ENCODE data around the gene ATP9B.

ATP9B gene

DNA sequence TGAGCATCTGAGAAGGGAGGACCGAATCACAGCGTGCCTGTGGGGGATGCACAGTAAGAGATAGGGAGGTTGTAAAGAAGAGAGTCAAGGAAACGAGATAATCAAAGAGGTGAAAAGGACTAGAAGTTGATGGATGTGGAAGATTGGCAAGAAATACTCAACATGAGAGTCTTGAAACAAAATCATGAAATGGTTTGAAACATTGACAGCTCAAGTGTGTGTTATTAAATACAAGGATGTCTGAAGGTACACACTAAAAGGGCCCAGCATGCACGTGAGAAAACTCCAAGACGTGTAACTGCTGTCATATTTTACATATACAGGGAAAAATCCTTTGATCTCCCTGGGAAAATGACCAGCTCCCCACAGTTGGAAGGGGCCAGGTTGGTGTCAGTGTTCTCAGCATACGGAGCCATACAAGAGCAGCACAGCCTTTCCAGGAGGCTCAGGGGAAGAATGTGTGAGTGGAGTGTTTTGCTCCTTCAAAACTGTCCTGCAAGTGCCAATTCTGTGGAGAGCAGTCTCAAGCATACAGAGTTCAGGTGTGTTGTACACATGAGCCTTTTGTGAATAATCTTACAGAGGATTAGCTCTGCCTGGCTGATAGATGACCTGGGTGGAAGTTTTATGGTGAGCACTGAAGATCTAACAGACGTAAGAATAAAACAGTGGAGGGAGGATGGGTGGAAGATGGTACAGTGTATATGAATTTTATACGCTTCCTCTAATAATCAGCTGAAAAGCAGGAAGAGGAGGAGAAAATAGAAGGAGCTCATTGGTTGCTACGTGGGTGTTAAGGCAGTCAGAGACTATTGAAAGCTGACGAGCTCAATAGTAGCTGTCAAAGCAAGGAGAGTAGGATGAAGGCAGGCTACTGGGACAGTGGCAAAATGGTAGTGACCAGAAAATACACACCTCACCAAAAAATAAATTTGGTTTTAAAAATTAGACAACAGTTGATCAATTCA, 126.8 kb downstream of the ATP9B start:
- DNase-seq (ENCODE audit: low read depth in 2 of 2): no peak

DNA sequence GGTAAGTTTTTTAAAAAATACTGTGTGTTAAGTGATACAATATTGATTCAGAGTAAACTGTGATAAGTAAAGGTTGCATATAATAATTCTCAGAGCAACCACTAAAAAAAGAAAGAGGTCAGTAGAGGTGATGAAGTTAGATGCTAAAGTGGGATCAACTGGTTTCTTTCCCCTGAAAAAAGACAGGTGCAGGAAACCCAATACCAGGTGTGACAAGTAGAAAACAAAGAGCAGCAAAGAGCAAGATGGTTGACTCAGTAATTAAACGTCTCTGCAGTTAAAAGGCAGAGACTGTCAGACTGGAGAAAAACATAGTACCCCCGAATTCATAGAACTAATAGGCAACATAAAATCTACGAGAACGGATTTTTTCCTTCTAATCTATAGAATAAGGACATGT, 128.3 kb downstream of the ATP9B start:
- DNase-seq (ENCODE audit: low read depth in 2 of 2): no peak

DNA sequence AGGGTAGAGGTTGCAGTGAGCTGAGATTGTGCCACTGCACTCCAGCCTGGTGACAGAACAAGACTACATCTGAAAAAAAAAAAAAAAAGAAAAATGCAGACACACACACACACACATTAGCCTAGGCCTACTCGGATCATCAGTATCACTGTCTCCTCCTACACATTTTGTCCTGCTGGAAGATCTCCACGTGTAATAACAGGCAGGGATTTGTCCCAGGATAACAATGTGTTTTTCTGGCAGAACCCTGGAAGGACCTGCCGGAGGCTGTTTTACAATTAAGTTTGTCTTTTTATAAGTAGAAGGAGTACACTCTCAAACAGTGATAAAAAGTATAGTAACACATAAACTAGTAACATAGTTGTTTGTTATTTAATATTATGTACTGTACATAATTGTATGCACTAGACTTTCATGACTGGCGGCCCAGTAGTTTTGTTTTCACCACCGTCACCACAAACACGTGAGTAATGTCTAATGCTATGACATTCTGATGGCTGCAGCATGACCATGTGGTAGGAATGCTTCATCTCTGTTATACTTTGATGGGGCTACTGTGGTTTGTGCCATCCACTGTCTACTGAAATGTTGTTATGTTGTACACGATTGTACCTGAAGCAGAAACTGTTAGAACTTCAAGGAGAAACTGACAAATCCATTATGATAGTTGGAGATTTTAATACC, 130.6 kb downstream of the ATP9B start:
- DNase-seq (ENCODE audit: low read depth in 2 of 2): no peak

DNA sequence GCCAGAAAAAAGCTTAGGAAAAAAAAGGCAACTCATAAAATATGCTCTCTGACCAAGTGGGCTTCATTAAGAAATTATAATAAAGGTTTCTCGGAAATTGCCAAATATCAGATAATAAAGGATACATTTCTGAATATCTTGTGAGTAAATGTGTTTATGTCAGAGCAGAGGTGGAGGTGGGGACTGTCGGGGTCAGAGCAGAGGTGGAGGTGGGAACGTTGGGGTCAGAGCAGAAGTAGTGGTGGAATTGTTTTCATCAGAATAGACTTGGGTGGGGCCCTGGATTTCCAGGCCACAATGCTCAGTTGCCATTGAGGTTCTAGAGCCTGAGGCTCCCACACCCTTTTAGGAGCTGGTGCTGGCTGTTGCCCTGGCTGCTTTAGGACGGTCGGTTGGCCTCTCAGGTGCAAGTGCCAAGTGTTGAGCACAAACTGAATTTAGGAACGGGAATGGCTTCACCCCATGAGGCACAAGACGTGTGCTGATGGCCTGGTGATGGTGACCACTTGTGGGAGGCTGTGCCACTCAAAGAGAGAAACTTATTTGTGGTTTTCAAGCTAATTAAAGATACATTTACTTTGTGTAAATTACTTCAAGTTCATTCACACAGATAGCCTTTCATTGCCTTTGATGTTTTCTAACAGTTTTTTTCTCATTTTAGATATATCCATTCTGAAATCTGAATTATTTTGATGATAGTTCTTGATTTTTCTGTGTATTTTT, 131.5 kb downstream of the ATP9B start:
- DNase-seq (ENCODE audit: low read depth in 2 of 2): peak in 1 of 2 donors; percentile 14

DNA sequence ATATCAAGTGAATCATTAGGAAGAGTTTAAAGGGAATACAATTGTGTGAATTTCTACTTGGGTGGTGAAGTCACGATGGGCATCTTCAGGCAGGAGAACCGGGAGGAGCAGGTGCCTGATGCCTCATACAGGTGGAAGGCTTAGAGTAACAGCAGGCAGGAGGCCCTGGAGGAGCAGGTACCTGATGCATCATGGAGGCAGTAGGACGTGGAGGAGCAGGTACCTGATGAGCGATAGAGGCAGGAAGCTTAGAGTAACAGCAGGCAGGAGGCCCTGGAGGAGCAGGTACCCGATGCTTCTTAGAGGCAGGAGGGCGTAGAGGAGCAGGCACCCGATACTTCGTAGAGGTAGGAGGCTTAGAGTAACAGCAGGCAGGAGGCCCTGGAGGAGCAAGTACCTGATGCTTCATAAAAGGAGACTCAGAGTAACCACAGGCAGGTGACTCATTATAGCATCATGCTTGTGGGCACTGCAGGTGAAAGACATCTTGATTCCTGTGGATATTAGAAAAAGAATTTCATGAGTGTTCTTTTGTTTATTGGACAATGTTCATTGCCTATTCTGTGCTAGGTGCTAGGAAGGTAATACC, 133.9 kb downstream of the ATP9B start:
- DNase-seq (ENCODE audit: low read depth in 2 of 2): peak; percentile 30 to 43

DNA sequence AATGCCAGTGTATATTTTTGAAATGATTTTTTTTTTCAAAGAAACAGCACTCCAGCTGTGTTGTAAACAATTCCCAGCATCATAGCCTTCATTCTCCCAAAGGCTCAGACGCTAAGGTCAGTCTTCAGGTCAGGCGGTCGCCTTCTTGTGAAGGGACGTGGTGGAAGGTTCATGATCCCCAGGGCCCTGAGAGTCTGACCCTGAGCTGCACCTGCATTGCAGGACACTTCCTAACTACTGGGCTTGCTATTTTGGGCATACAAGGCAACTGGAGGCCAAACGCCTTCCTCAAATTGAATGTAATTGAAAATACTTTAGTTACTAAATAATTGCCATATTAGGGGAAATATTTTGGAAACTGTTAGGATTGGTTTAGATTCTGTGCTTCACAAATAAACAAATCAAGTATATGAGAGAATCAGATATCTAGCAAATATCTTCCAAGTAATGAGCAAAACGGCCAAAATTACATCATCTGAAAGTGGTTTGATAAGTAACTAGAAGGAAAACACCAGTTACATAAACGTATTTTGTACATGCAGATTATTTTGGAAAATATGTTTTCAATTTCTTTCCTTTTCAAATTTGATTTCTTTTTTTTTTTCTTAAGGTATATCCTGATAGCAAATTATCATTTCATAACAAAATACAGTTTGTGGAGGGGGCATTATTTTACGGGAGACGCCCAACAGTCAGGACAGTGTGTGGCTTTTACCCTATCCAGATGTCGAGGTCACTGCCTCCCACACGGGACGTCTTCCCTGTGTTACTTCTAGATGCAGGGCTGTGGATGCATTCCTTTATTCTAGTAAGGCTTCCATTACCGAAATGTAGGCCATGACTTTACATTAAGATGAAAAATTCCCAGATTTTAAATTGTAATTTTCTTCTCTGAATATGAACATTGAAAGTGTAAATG, 136.0 kb downstream of the ATP9B start:
- DNase-seq (ENCODE audit: low read depth in 2 of 2): no peak

DNA sequence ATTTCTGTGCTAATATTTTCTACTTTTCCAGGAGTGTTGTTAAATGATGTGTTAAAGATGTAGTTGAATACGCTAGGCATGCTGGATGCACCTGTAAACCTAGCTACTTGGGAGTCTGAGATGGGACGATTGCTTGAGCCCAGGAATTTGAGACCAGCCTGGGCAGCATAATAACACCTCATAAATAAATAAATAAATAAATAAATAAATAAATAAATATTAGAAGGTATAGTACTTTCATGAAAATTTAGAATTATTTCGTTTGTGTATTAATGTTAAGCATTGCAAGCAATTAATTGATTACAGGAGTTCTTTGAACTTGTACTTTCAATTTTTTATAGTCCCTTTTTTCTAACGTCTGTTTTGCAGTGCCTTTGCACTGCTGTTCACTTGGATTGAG, 137.2 kb downstream of the ATP9B start:
- DNase-seq (ENCODE audit: low read depth in 2 of 2): no peak

DNA sequence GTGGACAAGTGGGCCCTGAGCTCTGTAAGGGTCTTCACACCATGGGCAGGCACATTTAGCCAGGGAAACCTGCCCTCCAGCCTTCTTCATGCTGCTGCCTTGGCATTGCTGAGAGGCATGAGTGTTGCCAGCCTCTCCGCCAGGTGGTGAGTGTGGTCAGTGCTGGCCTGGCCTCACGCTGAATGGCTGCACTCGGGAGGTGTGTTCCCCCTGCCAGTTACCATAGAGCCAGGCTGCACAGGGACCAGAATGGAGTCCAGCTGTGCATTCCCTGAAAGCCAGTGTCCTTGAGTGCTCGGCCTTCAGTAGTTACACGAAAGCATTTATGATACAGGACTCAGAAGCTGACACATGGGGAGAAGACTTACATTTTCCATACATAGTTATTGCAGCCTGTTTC, 139.7 kb downstream of the ATP9B start:
- no peak for DNase-seq (ENCODE audit: low read depth in 2 of 2)

DNA sequence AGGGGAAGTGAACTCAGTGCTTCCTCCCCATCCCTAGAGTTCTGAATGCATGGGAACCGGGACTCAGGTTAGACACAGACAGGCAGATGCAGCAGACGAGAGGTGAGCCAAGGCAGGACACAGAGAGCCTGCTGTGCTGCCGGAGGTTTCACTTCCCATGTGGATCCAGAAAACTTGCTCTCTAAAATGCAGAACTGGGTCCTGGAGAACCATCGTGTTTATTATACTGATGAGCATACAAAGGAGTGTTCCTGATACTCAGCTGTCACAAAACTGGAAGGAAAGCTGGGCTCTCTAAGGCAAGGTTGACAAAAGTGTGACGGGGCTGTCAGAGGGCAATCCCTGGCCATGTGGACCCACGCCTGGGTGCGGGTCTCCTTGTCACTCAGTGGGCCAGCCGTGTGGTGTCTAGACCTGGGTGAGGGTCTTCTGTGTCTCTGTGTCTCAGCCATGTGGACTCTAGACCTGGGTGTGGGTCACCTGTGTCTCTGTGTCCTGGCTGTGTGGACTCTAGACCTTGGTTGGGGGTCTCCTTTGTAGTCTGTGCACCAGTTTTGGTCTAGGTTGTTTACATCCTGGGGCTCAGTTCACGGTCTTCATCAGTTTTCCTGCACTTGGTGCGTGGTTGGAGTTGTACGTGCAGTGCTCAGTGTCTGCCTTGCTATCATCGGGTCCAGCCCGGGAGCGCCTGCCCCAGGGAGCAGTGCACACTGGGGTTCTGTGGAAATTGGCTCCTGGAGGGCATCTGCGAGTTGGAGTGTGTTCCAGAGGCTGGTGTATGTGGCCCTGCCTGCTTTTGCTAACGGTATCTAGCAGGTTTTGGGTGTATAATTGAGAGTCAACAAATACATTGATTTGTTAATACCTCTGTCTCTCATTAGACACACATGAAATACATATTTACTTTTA, 141.1 kb downstream of the ATP9B start:
- DNase-seq (ENCODE audit: low read depth in 2 of 2): no peak

DNA sequence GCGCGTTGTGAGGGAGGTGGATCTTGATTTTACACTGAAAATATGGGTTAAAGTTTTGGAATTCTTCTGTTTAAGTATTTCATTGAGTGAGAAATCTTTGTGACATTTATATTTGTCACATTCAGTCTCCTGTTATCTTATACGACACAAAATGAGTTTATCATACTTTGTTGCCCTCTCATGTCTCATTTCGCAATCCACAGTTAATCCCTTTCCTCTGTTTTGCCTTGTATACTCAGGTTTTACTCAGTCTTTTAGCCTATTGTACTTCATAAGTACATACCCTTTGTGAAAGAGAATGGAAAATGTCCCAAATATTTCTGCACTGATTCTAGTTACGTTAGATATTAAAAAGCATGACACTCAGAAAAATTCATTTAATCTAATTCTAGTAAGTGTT, 142.7 kb downstream of the ATP9B start:
- no peak for DNase-seq (ENCODE audit: low read depth in 2 of 2)

DNA sequence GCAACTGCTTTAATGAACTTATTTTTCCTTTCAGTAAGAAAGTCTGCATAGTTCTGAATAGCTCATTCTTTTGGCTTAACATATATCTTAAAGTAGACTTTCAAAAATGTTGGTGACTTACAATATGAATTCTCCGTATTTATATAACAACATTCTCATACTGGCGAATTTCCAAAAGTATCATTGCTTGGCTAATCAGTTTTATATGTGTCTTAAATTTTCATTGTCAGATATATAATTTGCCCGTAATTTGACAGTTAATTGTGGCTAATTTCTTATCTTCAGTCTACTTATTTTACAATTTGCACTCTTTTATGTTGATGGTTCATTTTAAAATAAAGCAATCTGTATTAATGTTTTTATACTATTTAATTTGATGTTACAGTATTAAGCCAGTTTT, 144.9 kb downstream of the ATP9B start:
- DNase-seq (ENCODE audit: low read depth in 2 of 2): no peak

DNA sequence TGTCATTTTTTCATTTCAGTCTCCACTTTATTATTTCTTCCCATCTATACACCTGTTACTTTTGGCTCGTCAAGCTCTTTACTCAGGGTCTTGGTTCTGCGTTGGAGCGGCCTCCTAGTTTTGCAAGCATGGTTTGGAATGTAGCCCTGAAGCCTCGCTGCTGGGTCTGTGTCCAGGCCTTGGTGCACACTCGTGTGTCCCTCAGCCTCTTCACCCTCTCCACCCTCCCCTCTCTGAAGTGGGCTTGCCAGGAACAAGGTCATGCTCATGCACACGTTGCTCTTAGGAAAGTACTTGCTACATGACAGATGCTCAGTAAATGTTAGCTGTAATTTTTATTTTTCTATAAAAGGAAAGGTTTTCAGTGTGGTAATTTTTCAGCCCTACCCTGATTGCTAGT, 147.0 kb downstream of the ATP9B start:
- DNase-seq (ENCODE audit: low read depth in 2 of 2): no peak

DNA sequence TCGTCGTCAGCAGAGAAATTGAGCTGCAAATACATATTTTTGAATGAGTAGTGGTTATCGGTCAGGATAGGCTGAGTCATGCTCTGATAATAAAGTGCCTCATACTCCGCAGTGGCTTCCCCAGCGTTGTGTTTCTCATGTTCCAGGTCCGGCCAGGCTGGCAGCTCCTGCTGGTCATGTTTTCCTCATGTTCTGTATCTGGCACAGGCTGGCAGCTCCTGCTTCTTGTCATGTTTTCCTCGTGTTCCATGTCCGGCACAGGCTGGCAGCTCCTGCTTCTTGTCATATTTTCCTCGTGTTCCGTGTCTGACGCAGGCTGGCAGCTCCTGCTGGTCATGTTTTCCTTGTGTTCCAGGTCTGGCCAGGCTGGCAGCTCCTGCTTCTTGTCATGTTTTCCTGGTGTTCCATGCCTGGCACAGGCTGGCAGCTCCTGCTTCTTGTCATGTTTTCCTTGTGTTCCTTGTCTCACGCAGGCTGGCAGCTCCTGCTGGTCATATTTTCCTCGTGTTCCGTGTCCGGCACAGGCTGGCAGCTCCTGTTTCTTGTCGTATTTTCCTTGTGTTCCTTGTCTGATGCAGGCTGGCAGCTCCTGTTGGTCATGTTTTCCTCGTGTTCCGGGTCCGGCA, 148.9 kb downstream of the ATP9B start:
- DNase-seq (ENCODE audit: low read depth in 2 of 2): no peak

DNA sequence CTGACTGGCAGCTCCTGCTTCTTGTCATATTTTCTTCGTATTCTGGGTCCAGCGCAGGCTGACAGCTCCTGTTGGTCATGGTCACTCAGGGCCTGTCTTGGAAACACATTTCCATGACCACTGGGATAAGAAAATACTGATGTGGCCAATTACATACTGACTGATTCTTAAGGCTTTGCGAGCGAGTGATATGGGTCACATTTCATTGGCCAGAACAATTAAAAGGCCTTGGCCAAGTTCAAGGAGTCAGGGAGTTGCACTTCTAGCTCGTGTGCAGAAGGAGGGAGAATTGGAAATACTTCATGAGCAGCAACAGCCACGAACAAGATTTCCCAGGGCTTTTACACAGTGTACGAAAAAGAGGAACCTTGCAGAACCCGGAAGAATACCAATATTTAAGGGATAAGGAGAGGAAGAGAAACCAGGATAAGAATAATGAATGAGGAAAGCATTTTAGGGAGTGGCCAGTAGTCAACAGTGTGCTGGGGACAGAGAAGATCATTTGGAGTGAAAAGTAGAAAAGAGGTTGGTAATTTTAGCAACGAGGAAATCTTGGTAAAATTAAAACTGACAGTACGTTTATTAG, 149.5 kb downstream of the ATP9B start:
- no peak for DNase-seq (ENCODE audit: low read depth in 2 of 2)

DNA sequence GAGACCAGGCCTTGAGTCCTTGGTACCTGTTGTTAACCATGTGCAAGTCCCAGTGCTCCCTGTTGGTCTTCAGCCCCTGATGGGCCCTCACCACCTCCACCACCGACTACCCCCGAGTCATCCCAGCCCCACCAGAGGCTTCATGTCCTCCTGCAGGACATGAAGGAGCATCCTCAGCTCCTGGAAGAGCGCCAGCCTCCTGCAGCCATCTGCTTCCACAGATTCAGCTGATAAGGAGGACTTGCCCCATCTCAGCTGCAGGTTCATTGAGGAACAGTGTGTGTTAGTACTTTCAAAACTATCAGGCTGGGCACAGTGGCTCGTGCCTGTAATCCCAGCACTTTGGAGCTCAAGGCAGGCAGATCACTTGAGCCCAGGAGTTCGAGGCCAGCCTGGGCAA, 151.9 kb downstream of the ATP9B start:
- DNase-seq (ENCODE audit: low read depth in 2 of 2): no peak

DNA sequence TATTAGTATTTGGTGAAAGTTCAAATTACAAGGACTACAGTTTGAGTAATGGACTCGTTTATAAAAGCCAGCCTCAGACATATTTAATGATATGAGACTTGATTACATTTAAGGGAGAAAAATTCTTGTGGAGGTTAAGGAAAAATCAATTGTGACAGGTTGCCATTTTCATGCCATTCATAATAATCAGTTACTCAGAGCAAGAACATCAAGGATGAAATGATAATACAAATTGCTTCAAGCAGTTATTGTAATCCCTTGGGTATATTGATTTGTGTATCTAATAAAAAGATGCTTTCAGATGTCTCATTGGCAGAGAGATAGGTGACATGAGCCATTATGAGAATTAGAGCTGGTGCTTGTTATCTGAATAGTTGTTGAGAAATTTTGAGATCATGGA, 153.6 kb downstream of the ATP9B start:
- no peak for DNase-seq (ENCODE audit: low read depth in 2 of 2)

DNA sequence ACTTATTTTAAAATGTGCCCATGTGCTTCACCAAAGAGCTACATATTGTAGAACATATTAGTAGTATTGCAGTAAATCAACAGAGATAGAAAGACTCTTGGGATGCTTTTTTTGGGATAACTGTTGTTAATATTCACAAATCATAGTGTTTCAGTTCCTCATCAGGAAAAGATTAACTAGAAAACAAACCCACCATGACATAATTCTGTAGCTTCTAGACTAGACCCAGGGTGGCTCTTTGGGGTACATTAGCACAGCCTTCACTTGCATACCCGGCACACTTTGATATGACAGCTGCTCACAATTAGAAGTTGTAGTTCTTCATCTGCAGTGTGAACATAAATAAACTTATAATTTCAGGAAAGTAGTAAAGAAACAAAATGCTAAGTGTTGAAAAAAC, 154.2 kb downstream of the ATP9B start:
- DNase-seq (ENCODE audit: low read depth in 2 of 2): no peak

DNA sequence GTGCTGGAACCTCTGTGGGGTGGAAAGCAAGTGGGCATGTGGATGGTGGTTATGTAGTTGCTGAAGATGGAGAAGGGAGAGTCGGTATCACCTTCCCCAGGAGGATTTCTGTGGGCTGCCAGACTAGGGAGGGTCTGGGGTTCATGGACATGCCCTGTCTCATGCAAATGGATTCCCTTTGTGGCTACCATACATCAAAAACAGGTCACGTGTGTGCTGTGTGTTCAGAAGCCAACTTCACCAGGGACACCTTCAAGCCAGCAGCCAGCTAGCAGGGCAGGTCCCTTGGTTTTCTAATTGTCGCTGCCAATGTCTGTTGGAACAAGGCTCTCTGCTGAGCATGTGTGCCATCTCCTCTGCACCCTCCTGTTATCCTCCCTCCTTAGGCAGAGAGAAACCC, 155.2 kb downstream of the ATP9B start:
- no peak for DNase-seq (ENCODE audit: low read depth in 2 of 2)

DNA sequence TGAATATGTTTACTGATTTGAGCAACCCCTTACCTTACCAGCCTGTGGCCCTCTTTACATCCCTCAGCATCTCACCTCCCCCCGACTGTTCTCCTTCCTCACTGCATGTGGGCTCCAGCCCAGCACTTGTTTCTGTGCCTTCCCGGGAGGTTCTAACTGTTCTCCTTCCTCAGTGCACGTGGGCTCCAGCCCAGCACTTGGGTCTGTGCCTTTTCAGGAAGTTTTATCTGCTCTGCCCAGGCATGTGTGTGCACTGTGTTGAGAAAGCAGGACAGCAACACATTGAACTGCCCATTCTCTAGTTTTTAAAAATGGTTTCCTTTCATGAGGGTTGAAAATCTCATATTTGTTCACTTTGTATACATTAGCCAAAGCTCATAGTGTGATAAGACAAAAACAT, 158.4 kb downstream of the ATP9B start:
- DNase-seq (ENCODE audit: low read depth in 2 of 2): no peak

All from stimulated activated CD8-positive, alpha-beta memory T cell treated with anti-CD3 and anti-CD28 coated beads, Interleukin-7, amount 100 ng/mL, for 4 hours (primary cell).